HG02943 (cell line): ENCODE measurements around the gene FIZ1.

Experiments
- ATAC-seq: cut with Tn5 transposase; IDR thresholded peaks from one replicate; pipeline ENCODE4 v1.9.1; 2021; ENCODE audit warnings: mild to moderate bottlenecking, low read depth, moderate library complexity; ENCODE audit not compliant: unreplicated experiment

FIZ1 gene

GRCh38 chr19:55635856-55636440 lies 36.6 kb upstream of the FIZ1 start:
- no peak for ATAC-seq

DNA sequence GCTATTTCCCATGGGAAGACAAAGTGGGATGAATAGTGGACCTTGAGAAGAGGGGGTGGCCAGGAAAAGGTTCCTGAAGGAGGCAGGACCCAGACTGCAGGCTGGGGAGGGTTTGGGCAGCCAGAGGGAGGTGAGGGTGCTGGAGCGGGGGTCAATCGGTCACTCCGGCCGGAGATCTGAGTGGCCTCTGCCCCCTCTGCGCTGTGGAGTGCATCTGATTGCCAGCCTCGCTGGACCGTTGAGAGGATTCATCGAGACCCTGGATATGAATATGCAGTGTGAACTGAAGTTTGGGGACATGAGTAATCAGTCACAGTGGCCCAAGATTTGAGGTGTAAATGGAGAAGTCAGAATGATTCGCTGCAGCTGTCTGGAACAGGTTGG lies 36.0 kb upstream of the FIZ1 start:
- ATAC-seq, result no peak

DNA sequence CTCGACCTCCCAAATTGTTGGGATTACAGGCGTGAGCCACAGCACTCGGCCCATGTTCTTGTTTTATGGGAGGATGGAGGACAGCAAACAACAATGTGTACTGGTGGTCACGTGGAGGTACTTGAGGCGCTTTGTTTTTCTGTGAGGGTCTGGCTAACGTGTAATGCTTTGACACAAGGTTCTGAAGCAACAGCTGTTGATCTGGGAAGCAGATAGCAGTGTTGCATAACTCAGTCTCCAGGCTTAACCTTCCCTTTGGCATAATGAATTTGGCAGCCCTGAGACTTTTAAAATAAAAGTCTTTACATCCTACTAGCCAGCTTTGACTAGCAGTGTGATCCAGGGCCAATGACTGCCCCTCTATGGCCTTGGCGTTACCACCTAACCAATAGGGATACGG lies 34.5 kb upstream of the FIZ1 start:
- no peak for ATAC-seq

GRCh38 chr19:55632463-55632834 lies 33.1 kb upstream of the FIZ1 start:
- ATAC-seq, result no peak

DNA sequence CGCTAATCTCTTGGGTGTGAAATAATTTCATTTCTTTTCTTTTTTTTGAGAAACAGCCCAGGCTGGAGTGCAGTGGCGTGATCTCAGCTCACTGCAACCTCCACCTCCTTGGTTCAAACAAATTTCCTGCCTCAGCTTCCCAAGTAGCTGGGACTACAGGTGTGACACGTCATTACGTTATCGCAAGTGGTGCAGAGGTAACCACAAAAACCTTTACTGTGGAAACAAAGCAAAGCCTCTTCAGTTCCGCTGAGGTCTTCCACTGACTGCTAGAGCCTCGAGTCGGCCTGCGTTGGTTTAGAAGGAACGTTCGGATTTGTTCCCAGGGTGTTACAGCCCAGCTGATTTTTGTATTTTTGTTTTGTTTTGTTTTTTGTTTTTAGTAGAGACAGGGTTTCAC lies 27.0 kb upstream of the FIZ1 start:
- ATAC-seq, result no peak

DNA sequence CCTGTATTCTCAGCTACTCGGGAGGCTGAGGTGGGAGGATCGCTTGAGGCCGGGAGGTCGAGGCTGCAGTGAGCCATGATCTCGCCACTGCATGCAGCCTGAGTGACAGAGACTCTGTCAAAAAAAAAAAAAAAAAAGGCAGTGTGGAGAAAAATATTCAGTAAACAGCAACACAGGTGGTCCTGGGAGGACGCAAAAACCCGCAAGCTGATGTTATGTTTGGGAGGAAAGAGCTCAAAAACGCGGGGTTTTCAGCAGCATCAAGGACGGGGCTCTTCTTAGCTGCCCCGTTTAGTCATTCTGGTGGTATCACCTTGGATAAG lies 25.6 kb upstream of the FIZ1 start:
- no peak for ATAC-seq

DNA sequence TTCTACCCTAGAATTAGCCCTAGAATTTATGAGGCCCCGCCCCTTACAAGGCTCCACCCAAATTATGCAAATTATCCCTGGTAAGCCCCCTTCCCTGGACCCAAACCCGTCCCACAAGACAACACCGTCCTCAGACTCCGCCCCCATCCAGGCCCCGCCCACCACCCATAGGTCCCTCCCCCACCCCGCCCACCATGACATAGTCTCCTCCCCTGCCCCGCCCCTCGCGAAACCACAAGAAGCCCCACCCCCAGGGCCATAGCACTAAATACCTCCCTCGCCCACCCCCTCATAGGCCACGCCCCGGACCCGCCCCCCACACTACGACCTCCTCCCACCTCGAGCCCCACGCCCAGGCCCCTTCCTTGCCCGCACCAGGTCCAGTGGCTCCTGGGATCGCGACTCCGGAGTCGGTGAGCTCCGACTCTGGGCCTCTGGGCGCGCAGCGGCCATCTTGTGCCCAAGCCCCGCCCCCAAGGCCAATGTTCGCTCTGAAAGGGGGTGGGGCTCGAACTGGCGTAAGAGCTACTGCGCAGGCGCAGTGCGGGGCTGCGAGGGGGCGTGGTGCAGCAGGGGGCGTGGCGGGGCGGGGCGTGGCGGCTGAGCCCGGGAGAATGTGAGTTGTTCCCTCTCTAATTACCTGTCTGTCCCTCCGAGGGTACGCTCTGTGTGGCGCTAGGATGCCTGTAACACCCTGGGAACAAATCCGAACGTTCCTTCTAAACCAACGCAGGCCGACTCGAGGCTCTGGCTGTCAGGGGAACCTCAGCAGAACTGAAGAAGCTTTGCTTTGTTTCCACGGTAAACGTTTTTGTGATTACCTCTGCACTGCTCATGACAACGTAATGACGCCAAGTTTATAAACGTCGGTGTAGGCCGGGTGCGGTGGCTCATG lies 25.0 kb upstream of the FIZ1 start, which contains the start of gene ZNF784:
TSS of gene ZNF784 (minus strand) at position 458 of the 895 bp plus-strand sequence. CDS start at position 453, 5 bp downstream.
- ATAC-seq, result no peak

GRCh38 chr19:55623561-55623960 lies 24.2 kb upstream of the FIZ1 start:
- ATAC-seq, result no peak

DNA sequence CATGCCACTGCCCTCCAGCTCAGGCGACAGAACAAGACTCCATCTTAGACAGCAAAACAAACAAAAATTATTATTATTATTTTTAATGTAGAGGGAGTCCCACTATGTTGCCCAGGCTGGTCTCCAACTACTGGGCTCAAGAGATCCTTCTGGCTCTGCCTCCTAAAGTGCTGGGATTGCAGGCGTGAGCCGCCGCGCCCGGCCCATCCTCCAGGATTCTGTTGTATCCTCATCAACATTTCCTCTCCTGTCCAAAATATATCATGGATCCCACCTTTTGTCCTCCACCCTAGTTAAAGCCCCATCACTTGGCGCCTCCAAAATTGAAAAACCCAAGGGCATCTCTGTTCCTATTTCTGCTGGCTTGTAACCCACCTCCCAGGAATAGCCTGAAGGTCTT lies 23.8 kb upstream of the FIZ1 start:
- ATAC-seq, result no peak

DNA sequence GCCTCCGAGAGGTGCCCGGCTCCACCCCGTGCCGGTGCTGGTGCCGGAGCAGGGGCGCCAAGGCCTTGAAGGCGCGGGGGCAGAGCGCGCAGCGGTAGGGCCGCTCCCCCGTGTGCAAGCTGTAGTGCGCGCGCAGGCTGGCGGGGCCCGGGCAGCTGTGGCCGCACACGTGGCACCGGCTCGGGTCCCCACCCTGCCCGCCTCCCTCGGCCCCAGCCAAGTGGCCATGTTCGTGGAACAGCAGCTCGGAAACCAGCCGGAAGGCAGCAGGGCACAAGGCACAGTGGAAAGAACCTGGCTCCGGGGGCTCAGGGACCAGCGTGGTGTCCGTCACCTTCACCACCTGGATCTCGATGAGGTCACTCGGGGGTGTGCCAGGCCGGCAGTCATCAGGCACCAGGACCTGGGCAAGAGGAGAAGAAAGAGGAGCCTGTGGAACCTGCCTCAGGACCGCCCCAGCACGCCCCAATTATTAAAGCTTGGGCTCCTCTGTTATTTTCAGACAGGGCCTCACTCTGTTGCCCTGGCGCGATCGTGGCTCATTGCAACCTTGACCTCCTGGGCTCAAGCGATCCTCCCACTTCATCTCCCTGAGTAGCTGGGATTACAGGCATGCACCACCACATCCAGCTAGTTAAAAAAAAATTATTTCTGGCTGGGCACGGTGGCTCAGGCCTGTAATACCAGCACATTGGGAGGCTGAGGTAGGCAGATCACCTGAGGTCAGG lies 23.1 kb upstream of the FIZ1 start:
- ATAC-seq, result no peak

- ATAC-seq, result no peak
Measured at GRCh38 chr19:55621673-55622231, 22.4 kb upstream of the FIZ1 start.

GRCh38 chr19:55621205-55621672 lies 21.9 kb upstream of the FIZ1 start:
- ATAC-seq, result no peak

DNA sequence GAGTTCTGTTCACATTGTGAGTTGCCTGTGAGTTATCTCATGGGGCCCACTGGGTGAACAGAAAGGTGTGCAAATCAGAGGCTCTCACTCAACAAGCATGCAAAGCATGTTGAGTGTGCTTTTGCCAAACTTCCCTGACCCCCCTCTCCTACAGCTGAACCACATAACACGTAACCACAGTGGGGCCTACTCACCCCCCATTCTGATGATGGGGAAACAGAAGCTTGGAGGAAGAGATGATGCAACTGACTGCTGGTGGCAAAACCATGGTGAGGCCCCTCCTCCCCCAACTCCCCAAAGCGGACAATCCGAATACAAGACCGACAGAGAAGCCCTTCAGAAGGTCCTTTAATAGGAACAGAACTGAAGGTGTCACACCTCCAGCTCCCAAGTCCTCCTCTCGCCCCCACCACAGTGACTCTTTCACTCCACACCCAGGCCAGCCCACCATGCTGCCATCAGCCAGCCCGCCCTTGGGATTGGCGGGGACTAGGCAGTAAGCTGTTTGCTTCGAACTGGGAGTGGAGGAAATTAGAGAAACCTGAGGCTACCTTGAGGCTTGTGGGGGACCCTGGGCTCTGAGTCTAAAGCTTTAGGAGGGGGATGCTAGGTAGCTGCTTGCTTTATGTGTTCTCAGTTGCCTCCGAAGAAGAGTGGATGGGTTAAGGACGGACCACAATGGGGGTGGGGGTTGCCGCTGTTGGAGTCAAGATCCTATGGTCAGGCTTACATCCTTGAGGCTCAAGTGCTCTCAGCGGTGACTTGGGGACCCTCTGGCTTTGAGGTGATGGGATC lies 21.3 kb upstream of the FIZ1 start:
- ATAC-seq, result no peak

DNA sequence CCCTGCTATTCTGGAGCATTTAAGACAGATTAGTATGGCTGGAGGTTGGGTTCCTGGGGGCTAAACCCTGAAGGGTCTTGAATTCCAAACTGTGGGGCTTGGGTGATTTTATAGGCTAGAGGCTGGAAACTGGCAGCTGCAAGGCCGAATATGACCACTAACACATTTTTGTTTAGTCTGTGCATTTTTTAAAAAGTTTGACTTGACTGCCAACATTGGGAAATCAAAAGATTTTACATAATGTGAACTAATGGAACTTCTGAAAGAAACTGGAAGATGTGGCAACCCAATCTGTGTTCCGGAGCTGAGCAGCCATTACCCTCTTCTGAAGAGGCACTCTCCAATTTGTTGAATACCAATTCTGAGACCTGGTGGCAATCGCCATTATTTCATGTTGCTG lies 20.0 kb upstream of the FIZ1 start:
- ATAC-seq, result no peak

DNA sequence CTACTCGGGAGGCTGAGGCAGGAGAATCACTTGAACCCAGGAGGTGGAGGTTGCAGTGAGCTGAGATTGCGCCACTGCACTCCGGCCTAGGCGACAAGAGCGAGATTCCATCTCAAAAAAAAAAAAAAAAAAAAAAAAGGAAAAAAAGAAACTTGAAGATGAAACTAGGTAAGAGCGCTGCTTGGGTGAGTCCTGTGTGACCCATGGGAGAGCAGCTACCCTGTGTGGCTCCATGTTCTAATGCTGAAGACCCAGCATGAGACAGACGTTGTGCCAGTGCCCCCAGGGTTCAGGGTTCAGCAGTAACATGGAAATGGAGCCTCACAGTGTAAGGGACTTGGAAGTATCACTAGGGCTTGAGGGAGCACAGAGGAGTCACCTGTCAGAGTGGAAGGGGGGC lies 19.1 kb upstream of the FIZ1 start:
- no peak for ATAC-seq

GRCh38 chr19:55617426-55617825 lies 18.1 kb upstream of the FIZ1 start:
- no peak for ATAC-seq

- no peak for ATAC-seq
Measured at GRCh38 chr19:55616395-55616875, 17.1 kb upstream of the FIZ1 start.

DNA sequence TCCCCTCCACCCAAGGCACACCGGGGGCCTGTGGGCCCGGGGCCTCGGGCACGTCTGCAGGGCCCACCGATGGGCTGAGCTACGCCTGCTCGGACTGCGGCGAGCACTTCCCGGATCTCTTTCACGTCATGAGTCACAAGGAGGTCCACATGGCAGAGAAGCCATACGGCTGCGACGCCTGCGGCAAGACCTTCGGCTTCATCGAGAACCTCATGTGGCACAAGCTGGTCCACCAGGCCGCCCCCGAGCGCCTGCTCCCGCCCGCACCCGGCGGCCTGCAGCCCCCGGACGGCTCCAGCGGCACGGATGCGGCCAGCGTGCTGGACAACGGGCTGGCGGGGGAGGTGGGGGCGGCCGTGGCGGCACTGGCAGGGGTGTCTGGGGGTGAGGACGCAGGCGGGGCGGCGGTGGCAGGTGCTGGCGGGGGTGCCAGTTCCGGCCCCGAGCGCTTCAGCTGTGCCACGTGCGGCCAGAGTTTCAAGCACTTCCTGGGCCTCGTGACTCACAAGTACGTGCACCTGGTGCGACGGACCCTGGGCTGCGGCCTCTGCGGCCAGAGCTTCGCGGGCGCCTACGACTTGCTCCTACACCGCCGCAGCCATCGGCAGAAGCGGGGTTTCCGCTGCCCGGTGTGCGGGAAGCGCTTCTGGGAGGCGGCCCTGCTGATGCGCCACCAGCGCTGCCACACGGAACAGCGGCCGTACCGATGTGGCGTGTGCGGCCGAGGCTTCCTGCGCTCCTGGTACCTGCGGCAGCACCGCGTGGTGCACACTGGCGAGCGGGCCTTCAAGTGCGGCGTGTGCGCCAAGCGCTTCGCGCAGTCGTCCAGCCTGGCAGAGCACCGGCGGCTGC lies 16.5 kb upstream of the FIZ1 start:
- no peak for ATAC-seq
